SK-N-MC (cell line): ENCODE data around the gene DPYD.

Experiments used
- EZH2 ChIP-seq: fragments of 200-600 bp; sonication (generic); IDR thresholded peaks from one replicate; pipeline ENCODE4 v1.6.1; 2017; ENCODE audit warnings: antibody characterized with exemption
- FOXP2 ChIP-seq: optimal IDR thresholded peaks from 2 replicates; pipeline ENCODE3; 2011; ENCODE audit warnings: mild to moderate bottlenecking, moderate library complexity; ENCODE audit not compliant: insufficient read depth; ENCODE audit errors: extremely low read length, control extremely low read depth
- POLR2AphosphoS5 ChIP-seq: IDR thresholded peaks from 2 replicates; pipeline ENCODE4 v1.6.1; 2012; ENCODE audit warnings: mild to moderate bottlenecking, low read depth, low read length, borderline replicate concordance

GRCh38 chr1:97105531-97105930 lies 815.3 kb downstream of the DPYD start:
- no peak for TF ChIP-seq EZH2
- TF ChIP-seq POLR2AphosphoS5, result no peak
- TF ChIP-seq FOXP2, result no peak
